HEK293 (cell line): Measurements from ENCODE around the gene BET1L.

Experiments used
- CTCF ChIP-seq: fragments of 450-650 bp; formaldehyde crosslinking; IDR thresholded peaks from 2 replicates; pipeline ENCODE4 v1.5.1; 2016; ENCODE audit warnings: missing biosample characterization, missing genetic modification characterization
- REST ChIP-seq: fragments of 450-650 bp; formaldehyde crosslinking; IDR thresholded peaks from 2 replicates; pipeline ENCODE4 v1.5.1; 2016; ENCODE audit warnings: missing biosample characterization, missing genetic modification characterization
- TCF7L2 ChIP-seq: IDR thresholded peaks from 2 replicates; pipeline ENCODE4 v1.6.1; 2011; ENCODE audit warnings: low read depth, mild to moderate bottlenecking, inconsistent platforms, low read length, moderate library complexity, borderline replicate concordance
- WT1 ChIP-seq: fragments of 450-650 bp; formaldehyde crosslinking; IDR thresholded peaks from 2 replicates; pipeline ENCODE4 v1.5.1; 2016; ENCODE audit warnings: missing biosample characterization, missing genetic modification characterization
- ZBTB17 ChIP-seq: fragments of 450-650 bp; formaldehyde crosslinking; IDR thresholded peaks from 2 replicates; pipeline ENCODE4 v1.5.1; 2016; ENCODE audit warnings: missing biosample characterization, missing genetic modification characterization
- ZFHX2 ChIP-seq: fragments of 450-650 bp; formaldehyde crosslinking; conservative IDR thresholded peaks from 2 replicates; pipeline ENCODE4 v1.5.1; 2016; ENCODE audit warnings: missing biosample characterization, missing genetic modification characterization
- ZFP3 ChIP-seq: fragments of 450-650 bp; formaldehyde crosslinking; IDR thresholded peaks from 2 replicates; pipeline ENCODE4 v1.5.1; 2016; ENCODE audit warnings: low read depth, missing biosample characterization, missing genetic modification characterization
- ZNF138 ChIP-seq: fragments of 450-650 bp; formaldehyde crosslinking; IDR thresholded peaks from 2 replicates; pipeline ENCODE4 v1.5.1; 2016; ENCODE audit warnings: missing biosample characterization, missing genetic modification characterization, borderline replicate concordance
- ZNF274 ChIP-seq, 2 experiments: fragments of 200-500 bp in 1 of 2; fragments of 450-650 bp in 1 of 2; sonication (Bioruptor generic) in 1 of 2; formaldehyde crosslinking in 1 of 2; IDR thresholded peaks; 2 replicates each; pipeline versions ENCODE4 v1.5.1 to v1.6.1; 2014 to 2016; ENCODE audit warnings: borderline replicate concordance in 1 of 2, inconsistent platforms in 1 of 2, low read length in 1 of 2, missing biosample characterization in 1 of 2, missing genetic modification characterization in 1 of 2
- ZNF350 ChIP-seq: fragments of 450-650 bp; formaldehyde crosslinking; IDR thresholded peaks from 2 replicates; pipeline ENCODE4 v1.5.0; 2017; ENCODE audit warnings: missing biosample characterization, mild to moderate bottlenecking, missing genetic modification characterization
- ZNF701 ChIP-seq: fragments of 450-650 bp; formaldehyde crosslinking; IDR thresholded peaks from 2 replicates; pipeline ENCODE4 v1.5.1; 2016; ENCODE audit warnings: missing biosample characterization, missing genetic modification characterization
- ZNF747 ChIP-seq: fragments of 450-650 bp; formaldehyde crosslinking; IDR thresholded peaks from 2 replicates; pipeline ENCODE4 v1.5.1; 2016; ENCODE audit warnings: missing biosample characterization, missing genetic modification characterization
- ZNF777 ChIP-seq: fragments of 450-650 bp; formaldehyde crosslinking; IDR thresholded peaks from 2 replicates; pipeline ENCODE4 v1.5.1; 2017; ENCODE audit warnings: missing biosample characterization, missing genetic modification characterization, borderline replicate concordance
- ZNF837 ChIP-seq: fragments of 450-650 bp; formaldehyde crosslinking; IDR thresholded peaks from 2 replicates; pipeline ENCODE4 v1.5.1; 2016; ENCODE audit warnings: missing biosample characterization, missing genetic modification characterization

- TF ChIP-seq CTCF (tag by site-specific recombination) (no peak), ZNF777 (tag by site-specific recombination) (no peak), REST (no peak), ZNF701 (tag by site-specific recombination) (no peak), TCF7L2 (no peak), ZFP3 (tag by site-specific recombination) (no peak), ZFHX2 (tag by site-specific recombination) (no peak), ZNF138 (no peak), ZBTB17 (tag by site-specific recombination) (no peak), ZNF747 (tag by site-specific recombination) (no peak), ZNF274 (IDR thresholded peaks at IDR 0.05; ENCODE audit: low read length) (no peak), ZNF274 (tag by site-specific recombination; IDR thresholded peaks at IDR 0.05; ENCODE audit: borderline replicate concordance) (no peak), ZNF837 (tag by site-specific recombination) (no peak), WT1 (tag by site-specific recombination) (no peak), ZNF350 (tag by site-specific recombination) (no peak)
Measured at GRCh38 chr11:200224-201003, 6.8 kb downstream of the BET1L start.
